HEK293 (cell line): Measurements from ENCODE around the gene SMIM29.

ENCODE experiments used
- CTCF ChIP-seq: fragments of 450-650 bp; formaldehyde crosslinking; IDR thresholded peaks from 2 replicates; pipeline ENCODE4 v1.5.1; 2016; ENCODE audit warnings: missing biosample characterization, missing genetic modification characterization
- SCRT2 ChIP-seq: fragments of 450-650 bp; formaldehyde crosslinking; IDR thresholded peaks from 2 replicates; pipeline ENCODE4 v1.5.1; 2016; ENCODE audit warnings: missing biosample characterization, missing genetic modification characterization
- SP2 ChIP-seq: fragments of 450-650 bp; formaldehyde crosslinking; IDR thresholded peaks from 2 replicates; pipeline ENCODE4 v1.5.1; 2016; ENCODE audit warnings: missing biosample characterization, missing genetic modification characterization

- TF ChIP-seq CTCF (tag by site-specific recombination) (no peak), SP2 (tag by site-specific recombination) (no peak), SCRT2 (tag by site-specific recombination) (no peak)
Observed at GRCh38 chr6:34246249-34246562, 2.6 kb downstream of the SMIM29 start.
